ENCODE measurements around the gene MBD6. TPM values are rescaled to one million over a fixed set of nuclear protein-coding genes. Genes with fewer than 3 reads are reported as not detected.

Gene MBD6
- total and polyA plus RNA-seq, 2 of the 13 experiments (the other 11 are each of a cell fraction or from before 2014, with no cell fraction given): 4.1 to 5.9 TPM

GRCh38 chr12:57522011-57522886 is at the start of gene MBD6 (continued):
- TF ChIP-seq E2F5 (CRISPR knock-in tag; conservative IDR thresholded peaks at IDR 0.05) (0 out of 2 replicates have a peak, but pooled peaks have one; percentile 15), CBX2 (IDR thresholded peaks at IDR 0.05; ENCODE audit: low read depth, low read length) (peak; percentile 49; the same call in 1 of the 2 replicates), CBX2 (CRISPR knock-in tag; IDR thresholded peaks at IDR 0.05; ENCODE audit: low read depth) (no peak), ZNF672 (CRISPR knock-in tag; IDR thresholded peaks at IDR 0.05) (no peak), PAXIP1 (CRISPR knock-in tag; conservative IDR thresholded peaks at IDR 0.05) (peak; percentile 84), YY1 (IDR thresholded peaks at IDR 0.05; ENCODE audit: insufficient read depth, insufficient replicate concordance, low read depth, low read length) (peak; percentile 53), ZNF609 (CRISPR knock-in tag; IDR thresholded peaks at IDR 0.05; ENCODE audit: borderline replicate concordance) (peak; percentile 87), ZNF12 (CRISPR knock-in tag; IDR thresholded peaks at IDR 0.05) (peak; percentile 54), ZNF446 (CRISPR knock-in tag; IDR thresholded peaks at IDR 0.05) (no peak), ZNF124 (CRISPR knock-in tag; IDR thresholded peaks at IDR 0.05) (no peak), ZMAT3 (CRISPR knock-in tag; conservative IDR thresholded peaks at IDR 0.05) (no peak), HNF4G (IDR thresholded peaks at IDR 0.05; ENCODE audit: borderline replicate concordance, low read depth, low read length) (no peak), HNF4G (CRISPR knock-in tag; IDR thresholded peaks at IDR 0.05; ENCODE audit: borderline replicate concordance, low read depth) (no peak), ZNF367 (CRISPR knock-in tag; IDR thresholded peaks at IDR 0.05; ENCODE audit: borderline replicate concordance) (no peak), DNMT3B (CRISPR knock-in tag; conservative IDR thresholded peaks at IDR 0.05) (no peak), ZNF598 (CRISPR knock-in tag; IDR thresholded peaks at IDR 0.05; ENCODE audit: borderline replicate concordance) (no peak), DDIT3 (CRISPR knock-in tag; IDR thresholded peaks at IDR 0.05) (no peak), MTERF4 (CRISPR knock-in tag; IDR thresholded peaks at IDR 0.05) (peak; percentile 28; the same call in 1 of the 2 replicates), CEBPG (CRISPR knock-in tag; IDR thresholded peaks at IDR 0.05) (peak; percentile 61)

Data from HepG2 (cell line).